Neural progenitor cell (in vitro differentiated cells): ENCODE data around the gene GALK2.

ENCODE experiments used
- EZH2 ChIP-seq: fragments of 200-600 bp; sonication (generic); IDR thresholded peaks from 2 replicates; pipeline ENCODE4 v1.6.1; 2017; ENCODE audit warnings: antibody characterized with exemption, mild to moderate bottlenecking, moderate library complexity
- EZH2phosphoT487 ChIP-seq: fragments of 200-600 bp; sonication (generic); IDR thresholded peaks from 2 replicates; pipeline ENCODE4 v1.6.1; 2017; ENCODE audit warnings: antibody characterized with exemption
- TF ChIP-seq, protein P1 (sequence below): fragments of 200-600 bp; sonication (generic); IDR thresholded peaks from 2 replicates; pipeline ENCODE4 v1.5.1; 2017; ENCODE audit warnings: antibody characterized with exemption, mild to moderate bottlenecking

DNA sequence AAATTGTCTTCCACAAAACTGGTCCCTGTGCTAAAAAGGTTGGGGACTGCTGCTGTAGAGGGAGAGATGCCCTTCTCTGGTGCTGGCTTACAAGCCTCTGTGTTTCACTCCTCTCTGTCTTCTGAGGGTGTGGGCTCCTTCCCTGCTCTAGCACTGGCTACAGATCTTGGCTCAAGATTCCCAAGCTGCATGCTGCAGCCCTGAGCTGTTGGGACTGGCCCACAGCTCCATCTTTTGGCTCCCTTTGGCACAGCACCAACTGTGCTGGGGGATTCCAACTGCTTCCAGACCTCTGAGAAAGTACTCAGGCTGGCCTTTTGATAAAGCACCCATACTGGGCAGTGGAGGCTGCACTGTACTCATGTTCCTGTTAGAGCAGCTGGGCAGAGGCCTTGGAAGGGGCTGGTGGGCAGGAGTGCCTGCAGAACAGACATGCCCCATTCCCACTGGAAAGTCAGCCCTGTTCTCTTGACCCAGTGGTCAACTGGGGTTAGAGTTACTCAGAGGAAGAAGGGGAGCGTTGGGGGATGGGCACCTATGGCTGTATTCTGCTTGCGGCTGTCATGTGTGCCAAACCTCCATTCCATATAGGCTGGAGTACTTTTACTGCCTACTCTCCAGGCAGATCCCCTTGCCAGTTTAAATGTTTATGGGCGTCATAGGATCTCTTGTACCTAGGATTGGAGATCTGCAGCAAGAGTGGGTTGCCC, 55.7 kb downstream of the GALK2 start:
- TF ChIP-seq EZH2 = no peak
- TF ChIP-seq, protein P1, sequence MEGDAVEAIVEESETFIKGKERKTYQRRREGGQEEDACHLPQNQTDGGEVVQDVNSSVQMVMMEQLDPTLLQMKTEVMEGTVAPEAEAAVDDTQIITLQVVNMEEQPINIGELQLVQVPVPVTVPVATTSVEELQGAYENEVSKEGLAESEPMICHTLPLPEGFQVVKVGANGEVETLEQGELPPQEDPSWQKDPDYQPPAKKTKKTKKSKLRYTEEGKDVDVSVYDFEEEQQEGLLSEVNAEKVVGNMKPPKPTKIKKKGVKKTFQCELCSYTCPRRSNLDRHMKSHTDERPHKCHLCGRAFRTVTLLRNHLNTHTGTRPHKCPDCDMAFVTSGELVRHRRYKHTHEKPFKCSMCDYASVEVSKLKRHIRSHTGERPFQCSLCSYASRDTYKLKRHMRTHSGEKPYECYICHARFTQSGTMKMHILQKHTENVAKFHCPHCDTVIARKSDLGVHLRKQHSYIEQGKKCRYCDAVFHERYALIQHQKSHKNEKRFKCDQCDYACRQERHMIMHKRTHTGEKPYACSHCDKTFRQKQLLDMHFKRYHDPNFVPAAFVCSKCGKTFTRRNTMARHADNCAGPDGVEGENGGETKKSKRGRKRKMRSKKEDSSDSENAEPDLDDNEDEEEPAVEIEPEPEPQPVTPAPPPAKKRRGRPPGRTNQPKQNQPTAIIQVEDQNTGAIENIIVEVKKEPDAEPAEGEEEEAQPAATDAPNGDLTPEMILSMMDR = peak; percentile 66
- no peak for TF ChIP-seq EZH2phosphoT487
